Activated CD8-positive, alpha-beta T cell treated with anti-CD3 and anti-CD28 coated beads, Interleukin-2, amount 10 ng/mL, durations not matched to agents 7 days and 5 days (primary cell): ENCODE data around the gene APBB1. TPM values are rescaled to one million over a fixed set of nuclear protein-coding genes. Genes with fewer than 3 reads are reported as not detected.

Source experiments
- ATAC-seq: fragments of 150-1000 bp; cut with Tn5 transposase; one replicate; pipeline ENCODE4 v1.10.0; 2021; ENCODE audit warnings: moderate library complexity
- CTCF ChIA-PET: fragments of 350-600 bp; sonication (Branson Sonifier 250); formaldehyde crosslinking; loops from one replicate; lab custom pipeline; 2021; ENCODE audit warnings: antibody characterized with exemption; lab: Charles Lee
- POLR2A ChIA-PET: fragments of 350-600 bp; sonication (Branson Sonifier 250); formaldehyde crosslinking; loops from one replicate; lab custom pipeline; 2021; ENCODE audit warnings: antibody characterized with exemption; lab: Charles Lee
- DNase-seq: peaks from one replicate; pipeline ENCODE4 v3.0.0-alpha.2; 2020
- H3K27ac Mint-ChIP-seq: one replicate; pipeline ENCODE4 v1.8.0; 2021; ENCODE audit warnings: mild to moderate bottlenecking, mixed read lengths
- H3K27me3 Mint-ChIP-seq: one replicate; pipeline ENCODE4 v1.8.0; 2021; ENCODE audit warnings: low read depth, mixed read lengths
- H3K36me3 Mint-ChIP-seq: one replicate; pipeline ENCODE4 v1.8.0; 2021; ENCODE audit warnings: low read depth, mixed read lengths
- H3K4me1 Mint-ChIP-seq: one replicate; pipeline ENCODE4 v1.8.0; 2021; ENCODE audit warnings: low read depth, mixed read lengths
- H3K4me3 Mint-ChIP-seq: one replicate; pipeline ENCODE4 v1.8.0; 2021; ENCODE audit warnings: mild to moderate bottlenecking, mixed read lengths
- H3K9me3 Mint-ChIP-seq: one replicate; pipeline ENCODE4 v1.8.0; 2022; ENCODE audit warnings: mixed read lengths; ENCODE audit not compliant: insufficient read depth
- total RNA-seq, 2 experiments: library from RNA; stranded (reverse); gene quantifications; one replicate each; pipeline ENCODE4 v1.2.3, GENCODE V29; 2021

APBB1 gene
- total RNA-seq, 2 experiments from 2014 or later = 51.7 to 52.4 TPM

DNA sequence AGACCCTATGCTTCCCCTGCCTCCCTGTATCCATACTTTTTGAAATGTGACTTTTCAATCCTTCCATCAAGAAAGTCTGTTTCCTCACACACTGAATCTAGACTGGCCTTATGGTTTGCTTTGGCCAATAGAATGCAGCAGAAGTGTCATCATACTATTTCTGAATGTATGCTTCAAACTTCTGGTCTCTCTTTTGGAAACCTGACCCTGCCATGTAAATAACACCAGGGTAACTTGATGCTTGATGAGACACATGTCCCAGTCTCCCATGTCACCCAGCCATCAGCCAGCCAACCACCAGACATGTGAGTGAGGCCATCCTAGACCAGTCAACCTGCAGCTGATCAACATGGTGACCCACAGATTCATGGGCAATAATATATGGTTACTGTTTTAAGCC, 68.9 kb downstream of the APBB1 start:
- Mint-ChIP-seq H3K36me3 (no peaks in the 10 kb centered on the region), H3K9me3 (no peaks in the 10 kb centered on the region), H3K27ac (no peak overlapping the region), H3K4me1 (peaks cover 2% of the 10 kb centered on the region), H3K4me3 (no peak overlapping the region), H3K27me3 (peaks cover 15% of the 10 kb centered on the region)
- DNase-seq (no peak), ATAC-seq (no peak)
- ChIA-PET POLR2A (no interaction called here), CTCF (interaction anchor here (0.8 to 5.8 kb wide), 4 partner anchors 8 to 99 kb away, joined by 3 to 100 read pairs (median 4); no protein-coding TSS in a partner anchor)

- Mint-ChIP-seq H3K36me3 (no peaks in the 10 kb centered on the region), H3K27ac (no peak overlapping the region), H3K9me3 (no peaks in the 10 kb centered on the region), H3K4me1 (no peaks in the 10 kb centered on the region), H3K4me3 (no peak overlapping the region), H3K27me3 (peaks cover 6% of the 10 kb centered on the region)
- ChIA-PET CTCF (interaction anchor here (0.9 to 6.6 kb wide), 2 partner anchors 9 to 34 kb away, joined by 3 to 35 read pairs; no protein-coding TSS in a partner anchor), POLR2A (no interaction called here)
- no peak for DNase-seq
- no peak for ATAC-seq
Observed at GRCh38 chr11:6345366-6345765, 73.5 kb downstream of the APBB1 start.

Other genes with a start within 250 kb of the APBB1 start
- not detected for gene OR52B2, start 248.8 kb downstream of the APBB1 start, total RNA-seq
- gene OR52W1, start 219.9 kb downstream of the APBB1 start, total RNA-seq = not detected
- not detected for gene C11orf42, start 213.5 kb downstream of the APBB1 start, total RNA-seq
- gene FHIP1B, start 184.5 kb downstream of the APBB1 start, total RNA-seq = 10 to 100 TPM; 19.1 to 20.4 TPM
- under 1 TPM; 0.16 to 0.29 TPM for gene CNGA4, start 180.0 kb downstream of the APBB1 start, total RNA-seq
- gene CCKBR, start 159.3 kb downstream of the APBB1 start, total RNA-seq = not detected
- gene CAVIN3, start 98.6 kb downstream of the APBB1 start, total RNA-seq = 1 to 10 TPM; 1.0 to 1.2 TPM
- gene SMPD1, start 28.6 kb downstream of the APBB1 start, total RNA-seq = 10 to 100 TPM; 35.5 to 37.1 TPM
- gene HPX, start 21.9 kb upstream of the APBB1 start, total RNA-seq = not detected
- gene TRIM3, start 54.8 kb upstream of the APBB1 start, total RNA-seq = 1 to 10 TPM; 5.7 to 7.5 TPM
- 10 to 100 TPM; 38.6 to 39.8 TPM for gene ARFIP2, start 62.2 kb upstream of the APBB1 start, total RNA-seq
- 10 to 100 TPM; 34.1 to 35.4 TPM for gene TIMM10B, start 62.4 kb upstream of the APBB1 start, total RNA-seq
- 10 to 100 TPM; 17.8 to 18.5 TPM for gene DNHD1, start 78.2 kb upstream of the APBB1 start, total RNA-seq
- 10 to 100 TPM; 28.6 to 29.8 TPM for gene RRP8, start 184.5 kb upstream of the APBB1 start, total RNA-seq
- 100 to 1,000 TPM; 195 to 197 TPM for gene ILK, start 184.7 kb upstream of the APBB1 start, total RNA-seq
- 100 to 1,000 TPM; 140 to 156 TPM for gene TAF10, start 193.1 kb upstream of the APBB1 start, total RNA-seq
- 10 to 100 TPM; 74.1 to 78.9 TPM for gene TPP1, start 200.3 kb upstream of the APBB1 start, total RNA-seq
- under 1 TPM; 0.23 to 0.29 TPM for gene DCHS1, start 236.7 kb upstream of the APBB1 start, total RNA-seq